ENCODE data around the gene LARP6. TPM values are rescaled to one million over a fixed set of nuclear protein-coding genes. Genes with fewer than 3 reads are reported as not detected.

The LARP6 gene
- total RNA-seq, 4 donors from 2014 or later, result 21.2 to 36.3 (median 32.7) TPM

- no peak for TF ChIP-seq EP300 (IDR thresholded peaks at IDR 0.05)
- TF ChIP-seq POLR2A (IDR thresholded peaks at IDR 0.05; ENCODE audit: low read depth), result no peak
- no peak for TF ChIP-seq POLR2AphosphoS5 (IDR thresholded peaks at IDR 0.05)
- TF ChIP-seq CTCF (IDR thresholded peaks at IDR 0.05), result no peak
- no peak for DNase-seq (ENCODE audit: extremely low spot score)
- Histone ChIP-seq H3K27me3 (no peaks in the 10 kb centered on the region), H3K4me3 (no peak overlapping the region), H3K4me1 (no peaks in the 10 kb centered on the region), H3K27ac (replicated peaks in 1 of 4) (no peak overlapping the region), H3K9me3 (no peaks in the 10 kb centered on the region), H3K36me3 (no peaks in the 10 kb centered on the region)
- 84% methylated on average over 6 of the region's 6 CpGs for WGBS
- intact Hi-C loops (cut with DNase I), result no loop called here
These were observed 60.3 kb downstream of the LARP6 start for GRCh38 chr15:70793694-70794093.

GRCh38 chr15:70792171-70792573 lies 61.8 kb downstream of the LARP6 start:
- H3K4me1 ChIP-seq, result no peaks in the 10 kb centered on the region
- WGBS, result 87% methylated on average over 2 of the region's 2 CpGs
- no peak overlapping the region for H3K27ac ChIP-seq (replicated peaks in 1 of 4)
- H3K27me3 ChIP-seq, result no peaks in the 10 kb centered on the region
- intact Hi-C loops (cut with DNase I), result no loop called here
- H3K36me3 ChIP-seq, result no peaks in the 10 kb centered on the region
- no peak for DNase-seq (ENCODE audit: extremely low spot score)
- H3K9me3 ChIP-seq, result no peaks in the 10 kb centered on the region
- no peak overlapping the region for H3K4me3 ChIP-seq
- no peak for TF ChIP-seq EP300 (IDR thresholded peaks at IDR 0.05)
- no peak for TF ChIP-seq CTCF (IDR thresholded peaks at IDR 0.05)
- no peak for TF ChIP-seq POLR2AphosphoS5 (IDR thresholded peaks at IDR 0.05)
- no peak for TF ChIP-seq POLR2A (IDR thresholded peaks at IDR 0.05; ENCODE audit: low read depth)

GRCh38 chr15:70791259-70791658 lies 62.7 kb downstream of the LARP6 start:
- WGBS, result 94% methylated on average over 4 of the region's 5 CpGs
- intact Hi-C loops (cut with DNase I), result no loop called here
- Histone ChIP-seq H3K9me3 (no peaks in the 10 kb centered on the region), H3K4me3 (no peak overlapping the region), H3K36me3 (no peaks in the 10 kb centered on the region), H3K27me3 (no peaks in the 10 kb centered on the region), H3K4me1 (no peaks in the 10 kb centered on the region), H3K27ac (replicated peaks in 1 of 4) (no peak overlapping the region)
- TF ChIP-seq POLR2AphosphoS5 (IDR thresholded peaks at IDR 0.05) (no peak), EP300 (IDR thresholded peaks at IDR 0.05) (no peak), POLR2A (IDR thresholded peaks at IDR 0.05; ENCODE audit: low read depth) (no peak), CTCF (IDR thresholded peaks at IDR 0.05) (no peak)
- DNase-seq (ENCODE audit: extremely low spot score), result no peak

- 61% methylated on average over 4 of the region's 4 CpGs for WGBS
- H3K4me3 ChIP-seq, result no peak overlapping the region
- H3K9me3 ChIP-seq, result no peaks in the 10 kb centered on the region
- TF ChIP-seq CTCF (IDR thresholded peaks at IDR 0.05) (no peak), POLR2A (IDR thresholded peaks at IDR 0.05; ENCODE audit: low read depth) (no peak), POLR2AphosphoS5 (IDR thresholded peaks at IDR 0.05) (no peak), EP300 (IDR thresholded peaks at IDR 0.05) (no peak)
- no peaks in the 10 kb centered on the region for H3K36me3 ChIP-seq
- H3K27ac ChIP-seq (replicated peaks in 1 of 4), result no peak overlapping the region
- no peaks in the 10 kb centered on the region for H3K27me3 ChIP-seq
- no peak for DNase-seq (ENCODE audit: extremely low spot score)
- intact Hi-C loops (cut with DNase I), result no loop called here
- H3K4me1 ChIP-seq, result no peaks in the 10 kb centered on the region
These were observed 64.7 kb downstream of the LARP6 start for GRCh38 chr15:70789213-70789612.

Measured in esophagus muscularis mucosa (tissue), 4 donors.